GM19324 (cell line): ENCODE results near the gene DNAAF8.
"Not testable (repeated sequence)": the region's sequence is repeated elsewhere in the genome, so short reads cannot be mapped to it uniquely, and the experiment has no call there.

Source experiments
- ATAC-seq: cut with Tn5 transposase; IDR thresholded peaks from one replicate; pipeline ENCODE4 v1.9.1; 2021; ENCODE audit warnings: mild to moderate bottlenecking, moderate library complexity; ENCODE audit not compliant: unreplicated experiment, low FRiP score

The DNAAF8 gene

DNA sequence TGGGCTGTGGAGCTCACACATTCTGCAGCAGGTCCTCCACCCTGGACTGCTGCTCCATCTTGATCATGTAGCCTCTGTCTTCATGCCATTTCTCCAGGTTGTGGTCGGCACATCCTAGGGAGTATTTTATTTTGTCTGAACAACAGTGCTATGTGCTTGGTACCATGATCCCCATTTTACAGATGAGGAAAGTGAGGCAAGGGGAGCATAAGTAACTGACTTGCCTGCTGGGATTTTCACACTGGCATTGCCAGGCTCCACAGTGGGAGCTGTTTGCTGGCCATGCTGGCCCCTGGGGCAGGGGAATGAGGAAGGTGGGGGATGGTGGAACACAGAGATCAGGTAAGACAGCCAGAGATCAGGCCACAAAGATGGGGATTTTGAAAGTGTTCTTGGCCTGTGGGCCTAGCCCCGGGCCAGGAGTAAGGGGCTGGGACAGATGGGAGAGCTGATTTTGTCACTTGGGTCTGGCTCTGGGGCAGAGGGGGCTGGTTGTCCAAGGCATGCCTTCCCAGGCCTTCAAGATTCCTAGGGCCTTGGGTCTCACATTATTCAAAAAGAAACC is 41.9 kb downstream of the DNAAF8 start:
- no peak for ATAC-seq

DNA sequence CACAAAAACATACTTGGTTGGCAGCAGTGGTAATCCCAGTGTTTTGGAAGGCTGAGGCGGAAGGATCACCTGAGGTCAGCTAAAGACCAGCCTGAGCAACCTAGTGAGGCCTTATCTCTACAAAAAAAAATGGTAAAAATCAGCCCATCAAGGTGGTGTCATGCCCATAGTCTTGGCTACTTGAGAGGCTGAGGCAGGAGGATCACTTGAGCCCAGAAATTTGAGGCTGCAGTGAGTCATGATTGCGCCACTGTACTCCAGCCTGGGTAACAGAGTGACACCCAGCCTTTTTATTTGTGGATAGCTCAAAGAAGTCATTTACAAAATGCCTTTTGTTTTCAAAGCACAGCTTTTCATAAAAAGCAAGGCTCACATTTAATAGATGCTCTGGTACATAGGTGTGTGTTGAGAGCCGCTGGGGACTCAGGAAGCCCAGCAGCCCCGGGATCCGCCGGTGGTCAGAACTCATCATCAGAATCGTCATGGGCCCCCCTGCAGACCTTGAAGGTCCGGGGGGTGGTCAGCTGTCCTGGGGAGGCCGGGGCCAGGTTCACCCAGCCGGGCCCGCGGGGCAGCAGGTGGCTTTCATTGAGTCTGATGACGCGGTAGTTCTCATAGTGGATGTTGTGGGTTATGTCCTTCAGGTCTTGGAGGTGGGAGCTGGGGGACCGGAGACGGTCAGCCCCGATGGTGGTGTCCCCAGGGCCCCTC is 43.2 kb downstream of the DNAAF8 start:
- no peak for ATAC-seq

DNA sequence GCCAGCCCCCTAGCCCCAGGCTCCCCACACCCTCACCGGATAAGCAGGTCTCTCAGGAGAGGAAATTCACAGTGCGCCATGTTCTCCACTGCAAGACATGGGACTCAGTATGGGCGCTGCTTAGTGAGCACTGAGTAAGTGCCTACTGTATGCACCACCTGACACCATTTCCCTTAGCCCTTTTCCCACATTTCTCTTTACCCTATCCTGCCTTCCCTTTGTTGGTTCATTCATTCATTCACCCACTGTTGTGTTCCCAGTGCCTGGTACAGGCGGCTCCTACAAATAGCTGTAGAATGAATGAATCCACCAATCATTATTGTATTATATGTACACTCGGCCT is 43.7 kb downstream of the DNAAF8 start:
- no peak for ATAC-seq

DNA sequence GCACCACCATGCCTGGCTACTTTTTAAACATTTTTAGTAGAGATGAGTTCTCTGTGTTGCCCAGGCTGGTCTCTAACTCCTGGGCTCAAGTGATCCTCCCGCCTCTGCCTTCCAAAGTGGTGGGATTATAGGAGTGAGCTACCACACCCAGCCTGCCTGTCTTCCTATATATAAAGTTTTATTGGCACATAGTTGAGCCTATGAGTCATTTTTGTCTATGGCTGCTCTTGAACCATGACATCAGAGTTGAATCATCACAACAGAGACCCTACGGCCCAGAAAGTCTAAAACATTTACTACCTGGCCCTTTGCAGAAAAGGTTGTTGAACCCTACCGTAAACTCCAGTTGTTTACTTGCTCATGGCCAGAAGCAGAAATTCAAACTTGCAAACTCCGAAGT is 45.9 kb downstream of the DNAAF8 start:
- no peak for ATAC-seq

DNA sequence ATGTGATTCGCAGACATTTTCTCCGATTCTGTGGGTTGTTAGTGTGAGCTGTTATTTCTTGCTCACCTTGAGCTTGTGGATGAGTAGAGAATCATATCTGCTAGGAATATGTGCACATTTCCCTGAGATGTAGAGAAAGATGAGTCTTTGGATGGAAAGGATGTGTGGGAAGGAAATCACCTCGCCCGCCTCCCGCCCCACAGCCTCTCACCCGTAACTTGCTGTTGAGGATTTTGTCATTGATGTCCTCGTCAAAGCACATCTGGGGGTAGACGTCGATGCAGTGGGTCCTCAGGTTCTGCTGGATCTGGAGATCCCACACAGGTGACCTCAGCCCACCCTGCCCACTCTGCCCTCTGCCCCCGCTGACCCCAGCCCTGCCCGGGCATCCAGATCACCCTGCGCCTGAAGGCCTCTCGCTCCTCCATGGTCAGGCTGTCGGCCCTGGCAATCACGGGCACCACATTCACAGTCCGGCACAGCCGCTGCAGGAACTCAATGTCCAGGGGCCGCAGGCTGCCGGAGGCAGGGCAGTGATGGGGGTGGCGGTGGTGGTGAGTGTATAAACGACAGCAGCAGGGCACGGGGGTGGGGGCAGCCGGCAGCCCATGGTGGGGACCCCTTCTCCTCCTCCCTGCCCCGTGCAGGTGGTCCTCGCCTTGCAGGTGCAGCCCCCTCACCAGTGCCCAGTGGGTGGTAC is 49.1 kb downstream of the DNAAF8 start:
- ATAC-seq = no peak

DNA sequence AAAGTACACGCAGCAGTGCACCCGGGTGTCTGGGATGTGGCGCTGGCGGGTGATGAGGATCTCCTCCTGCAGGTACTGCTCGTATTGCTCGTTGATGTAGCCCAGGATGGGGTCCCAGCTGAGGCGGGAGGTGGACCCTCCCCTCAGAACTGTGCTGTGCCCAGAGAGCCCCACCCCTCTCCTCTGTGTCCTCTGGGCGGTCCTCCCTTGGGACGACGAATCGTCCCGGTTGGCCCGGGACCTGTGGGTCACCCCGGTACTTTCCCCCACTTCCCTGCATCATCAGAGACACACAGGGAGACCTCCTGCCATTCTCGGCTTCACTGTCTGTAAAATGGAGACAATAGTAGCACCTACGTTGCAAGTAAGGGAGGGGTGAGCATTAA is 49.6 kb downstream of the DNAAF8 start:
- no peak for ATAC-seq

DNA sequence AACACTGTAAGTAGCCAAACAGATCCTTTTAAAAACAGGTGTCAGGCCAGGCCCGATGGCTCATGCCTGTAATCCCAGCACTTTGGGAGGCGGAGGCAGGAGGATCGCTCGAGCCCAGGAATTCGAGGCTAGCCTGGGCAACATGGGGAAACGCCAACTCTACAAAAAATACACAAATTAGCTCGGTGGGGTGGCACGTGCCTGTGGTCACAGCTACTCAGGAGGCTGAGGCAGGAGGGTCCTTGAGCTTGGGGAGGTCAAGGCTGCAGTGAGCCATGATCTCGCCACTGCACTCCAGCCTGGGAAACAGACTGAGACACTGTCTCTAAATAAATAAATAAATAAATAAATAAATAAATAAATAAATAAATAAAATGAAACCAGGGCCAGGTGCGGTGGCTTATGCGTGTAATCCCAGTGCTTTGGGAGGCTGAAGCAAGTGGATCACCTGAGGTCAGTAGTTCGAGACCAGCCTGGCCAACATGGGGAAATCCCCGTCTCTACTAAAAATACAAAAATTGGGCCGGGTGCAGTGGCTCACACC is 50.2 kb downstream of the DNAAF8 start:
- not testable (repeated sequence) for ATAC-seq

DNA sequence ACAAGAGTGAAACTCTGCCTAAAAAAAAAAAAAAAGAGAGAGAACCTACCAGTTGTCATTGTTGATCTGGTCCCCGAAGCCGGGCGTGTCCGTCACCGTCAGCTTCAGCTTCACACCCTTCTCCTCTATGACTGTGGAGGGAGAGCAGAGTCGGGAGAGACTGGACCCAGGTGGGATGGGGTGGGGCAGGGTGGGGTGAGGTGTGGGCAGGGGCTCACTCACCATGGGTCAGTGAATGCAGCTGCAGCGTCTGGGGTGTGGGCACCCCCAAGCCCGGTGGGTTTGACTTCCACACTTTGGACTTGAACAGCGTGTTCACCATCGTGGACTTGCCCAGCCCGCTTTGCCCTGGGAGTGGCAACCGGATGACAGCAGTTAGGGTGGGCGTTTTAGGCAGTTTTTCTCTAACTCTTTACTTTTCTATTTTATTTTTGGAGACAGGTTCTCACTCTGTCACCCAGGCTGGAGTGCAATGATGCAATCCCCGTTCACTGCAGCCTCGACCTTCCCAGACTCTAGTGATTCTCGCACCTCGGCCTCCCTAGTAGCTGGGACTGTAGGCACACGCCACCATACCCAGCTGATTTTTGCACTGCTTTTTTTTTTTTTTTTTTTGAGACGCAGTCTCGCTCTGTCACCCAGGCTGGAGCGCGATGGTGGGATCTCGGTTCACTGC is 51.6 kb downstream of the DNAAF8 start:
- ATAC-seq = no peak

DNA sequence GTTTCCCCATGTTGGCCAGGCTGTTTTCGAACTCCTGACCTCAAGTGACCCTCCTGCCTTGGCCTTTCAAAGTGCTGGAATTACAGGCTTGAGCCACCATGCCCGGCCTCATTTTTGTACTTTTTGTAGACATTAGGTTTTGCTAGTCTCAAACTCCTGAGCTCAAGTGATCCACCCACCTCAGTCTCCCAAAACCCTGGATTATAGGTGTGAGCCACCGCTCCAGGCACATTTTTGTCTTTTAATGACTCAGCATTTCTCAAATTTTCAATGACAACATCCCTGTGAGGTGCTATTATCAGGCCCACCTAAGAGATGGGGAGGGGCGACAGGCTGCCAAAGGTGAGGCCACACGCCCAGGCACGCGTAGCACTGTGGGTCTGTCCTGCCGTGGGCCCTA is 52.7 kb downstream of the DNAAF8 start:
- ATAC-seq = no peak

DNA sequence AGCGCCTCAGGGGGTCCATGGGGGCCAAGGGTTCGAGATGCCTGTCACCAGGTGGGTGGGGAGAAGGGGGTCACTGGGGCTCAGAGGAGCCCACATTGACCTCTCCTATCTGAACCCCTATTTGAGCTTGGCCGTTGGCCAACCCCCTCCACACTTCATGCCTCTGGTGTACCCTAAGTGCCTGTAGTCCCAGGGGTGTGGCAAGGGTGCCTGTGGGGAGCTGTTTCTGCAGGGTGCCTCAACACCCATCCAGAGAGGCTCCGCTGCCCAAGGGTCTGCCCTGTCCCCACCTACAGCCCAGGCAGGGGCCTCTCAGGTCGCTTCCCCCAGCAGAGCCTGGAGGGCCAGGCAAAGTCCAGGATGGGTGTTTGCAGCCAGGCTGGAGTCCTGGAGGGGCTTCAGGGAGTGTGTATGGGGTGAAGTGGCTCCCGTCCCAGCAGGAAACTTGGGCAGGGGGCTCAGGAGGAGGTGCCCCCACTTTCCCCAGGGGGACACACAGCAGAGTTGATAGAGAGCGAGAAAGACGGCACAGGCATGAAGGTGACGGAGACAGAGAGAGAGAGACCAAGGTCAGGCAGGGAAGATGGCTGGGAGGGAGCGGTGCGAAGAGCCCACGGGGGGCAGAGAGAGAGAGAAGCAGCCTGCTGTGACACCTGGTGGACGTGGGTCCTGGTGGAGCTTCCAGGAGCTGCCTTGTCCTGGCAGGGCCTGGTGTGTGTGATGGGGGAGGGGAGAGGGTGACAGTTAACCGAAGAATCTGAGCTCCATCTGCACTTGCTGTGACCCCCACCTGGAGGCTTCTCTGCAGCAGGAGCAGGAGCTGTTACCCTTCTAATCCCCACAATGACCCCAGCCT is 53.5 kb downstream of the DNAAF8 start, which contains the start of gene SEPTIN12:
SEPTIN12 (minus strand) TSS at position 719 of the 856 bp plus-strand sequence; CDS start at position 19, 700 bp downstream.
- ATAC-seq = no peak

DNA sequence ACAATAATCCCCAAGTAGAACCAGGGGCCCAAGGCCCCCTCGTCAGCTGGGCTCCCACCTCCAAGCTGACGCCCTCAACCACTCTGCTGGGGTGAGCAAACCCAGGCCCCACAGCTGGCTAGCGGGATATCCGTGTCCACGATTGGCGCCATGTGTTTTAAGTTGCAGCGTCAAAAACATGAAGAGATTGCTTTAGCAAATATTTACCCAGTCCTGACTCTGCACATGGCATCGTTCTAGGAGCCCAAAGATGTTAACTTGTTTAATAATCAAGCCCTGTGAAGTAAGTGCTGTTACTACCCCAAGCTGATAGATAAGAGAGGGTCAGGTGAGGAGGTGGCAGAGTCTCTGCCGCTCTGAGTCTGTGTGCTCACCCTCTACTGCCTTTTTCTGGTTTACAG is 54.2 kb downstream of the DNAAF8 start:
- no peak for ATAC-seq

DNA sequence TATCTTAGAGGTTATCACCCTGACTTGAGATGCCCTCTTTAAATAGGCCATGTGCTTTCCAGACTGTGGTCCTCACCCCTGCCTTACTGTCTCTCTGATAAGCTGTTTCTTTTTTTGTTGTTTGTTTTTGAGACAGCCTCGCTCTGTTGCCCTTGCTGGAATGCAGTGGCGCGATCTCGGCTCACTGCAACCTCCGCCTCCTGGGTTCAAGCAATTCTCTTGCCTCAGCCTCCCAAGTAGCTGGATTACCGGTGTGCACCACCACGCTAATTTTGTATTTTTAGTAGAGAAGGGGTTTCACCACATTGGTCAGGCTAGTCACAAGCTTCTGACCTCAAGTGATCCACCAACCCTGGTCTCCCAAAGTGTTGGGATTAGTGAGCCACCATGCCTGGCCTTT is 54.6 kb downstream of the DNAAF8 start:
- no peak for ATAC-seq

DNA sequence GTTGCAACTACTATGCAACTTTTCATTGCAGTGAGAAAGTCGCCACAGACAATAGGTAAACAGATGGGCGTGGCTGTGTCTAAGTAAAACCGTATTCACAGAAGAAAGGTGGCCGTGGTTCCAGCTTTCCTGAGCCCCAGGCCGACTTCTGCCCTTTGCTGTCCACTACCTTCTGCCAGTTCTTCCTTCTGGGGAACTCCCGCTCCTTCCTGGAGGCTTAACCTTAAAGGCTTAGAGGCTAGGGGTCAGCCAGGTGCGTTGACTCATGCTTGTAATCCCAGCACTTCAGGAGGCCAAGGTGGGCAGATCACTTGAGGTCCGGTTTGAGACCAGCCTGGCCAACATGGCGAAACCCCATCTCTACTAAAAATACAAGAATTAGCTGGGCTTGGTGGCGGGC is 55.9 kb downstream of the DNAAF8 start:
- no peak for ATAC-seq

DNA sequence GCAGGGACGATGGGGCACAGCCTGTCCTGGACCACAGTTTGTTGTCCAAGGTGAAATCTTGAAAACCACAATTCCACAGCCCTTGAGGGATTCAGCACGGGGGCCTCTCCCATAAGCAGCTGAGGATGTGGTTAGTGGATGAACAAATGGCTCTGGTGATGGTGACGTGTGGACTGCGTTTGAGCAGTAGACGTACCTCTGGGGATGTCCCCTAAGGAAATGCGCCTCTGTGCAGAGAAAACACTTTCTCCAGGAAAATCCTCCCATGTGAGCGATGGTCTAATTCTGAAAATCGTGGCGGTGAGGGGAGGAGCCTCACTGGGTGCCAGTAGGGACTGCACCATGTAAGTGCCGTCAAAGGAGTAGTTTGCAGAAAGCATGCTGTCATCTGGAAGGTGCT is 56.5 kb downstream of the DNAAF8 start:
- ATAC-seq = no peak

DNA sequence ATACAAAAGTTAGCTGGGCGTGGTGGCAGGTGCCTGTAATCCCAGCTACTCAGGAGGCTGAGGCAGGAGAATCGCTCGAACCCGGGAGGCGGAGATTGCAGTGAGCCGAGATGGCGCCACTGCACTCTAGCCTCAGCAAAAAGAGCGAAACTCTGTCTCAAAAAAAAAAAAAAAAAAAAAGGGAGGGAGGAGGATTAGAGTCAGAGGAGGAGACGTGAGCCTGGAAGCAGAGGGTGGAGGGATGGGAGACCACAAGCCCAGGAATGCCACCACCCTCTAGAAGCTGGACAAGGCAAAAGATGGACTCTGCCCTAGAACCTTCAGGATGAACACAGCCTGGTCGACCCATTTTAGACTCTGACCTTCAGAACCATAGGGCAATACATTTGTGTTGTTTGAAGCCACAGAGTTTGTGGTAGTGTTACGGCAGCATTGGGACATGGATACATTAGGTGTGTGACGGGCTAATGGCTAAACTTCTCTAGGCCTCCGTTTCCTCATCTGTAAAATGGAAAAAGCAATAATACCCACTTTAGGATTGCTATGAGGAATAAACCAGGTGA is 58.7 kb downstream of the DNAAF8 start:
- no peak for ATAC-seq

DNA sequence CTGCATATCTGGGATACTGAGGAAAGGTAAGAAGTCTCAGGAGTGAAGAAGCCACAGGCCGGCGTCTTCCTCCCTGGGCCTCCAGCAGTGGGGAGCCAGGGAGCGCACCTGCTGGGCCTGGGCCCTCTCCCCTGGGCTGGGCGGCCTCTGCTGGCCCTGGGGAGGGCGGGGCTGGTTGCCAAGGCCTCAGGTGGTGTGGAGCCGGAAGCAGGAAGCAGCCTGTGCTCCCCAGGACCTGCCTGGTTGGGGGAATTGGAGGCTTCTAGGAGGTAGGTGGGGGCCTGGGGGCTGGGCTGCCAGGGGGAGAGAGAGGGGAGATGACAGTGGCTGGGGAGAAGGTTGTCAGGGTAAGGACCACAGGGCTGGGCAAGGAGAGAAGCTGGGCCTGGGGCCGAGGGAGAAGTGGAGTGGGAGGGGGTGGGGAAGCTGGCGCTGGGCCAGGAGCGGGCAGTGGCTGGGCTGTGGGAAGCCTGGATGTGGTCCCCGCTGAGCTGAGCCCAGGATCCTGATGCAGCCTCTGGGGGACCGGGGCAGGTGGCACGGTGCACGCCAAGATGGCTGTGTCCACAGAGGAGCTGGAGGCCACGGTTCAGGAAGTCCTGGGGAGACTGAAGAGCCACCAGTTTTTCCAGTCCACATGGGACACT is 61.0 kb downstream of the DNAAF8 start, which contains the start of gene SMIM22:
SMIM22 (plus strand) TSS at position 189 of the 647 bp plus-strand sequence; CDS start at position 555, 366 bp downstream.
- ATAC-seq = no peak

DNA sequence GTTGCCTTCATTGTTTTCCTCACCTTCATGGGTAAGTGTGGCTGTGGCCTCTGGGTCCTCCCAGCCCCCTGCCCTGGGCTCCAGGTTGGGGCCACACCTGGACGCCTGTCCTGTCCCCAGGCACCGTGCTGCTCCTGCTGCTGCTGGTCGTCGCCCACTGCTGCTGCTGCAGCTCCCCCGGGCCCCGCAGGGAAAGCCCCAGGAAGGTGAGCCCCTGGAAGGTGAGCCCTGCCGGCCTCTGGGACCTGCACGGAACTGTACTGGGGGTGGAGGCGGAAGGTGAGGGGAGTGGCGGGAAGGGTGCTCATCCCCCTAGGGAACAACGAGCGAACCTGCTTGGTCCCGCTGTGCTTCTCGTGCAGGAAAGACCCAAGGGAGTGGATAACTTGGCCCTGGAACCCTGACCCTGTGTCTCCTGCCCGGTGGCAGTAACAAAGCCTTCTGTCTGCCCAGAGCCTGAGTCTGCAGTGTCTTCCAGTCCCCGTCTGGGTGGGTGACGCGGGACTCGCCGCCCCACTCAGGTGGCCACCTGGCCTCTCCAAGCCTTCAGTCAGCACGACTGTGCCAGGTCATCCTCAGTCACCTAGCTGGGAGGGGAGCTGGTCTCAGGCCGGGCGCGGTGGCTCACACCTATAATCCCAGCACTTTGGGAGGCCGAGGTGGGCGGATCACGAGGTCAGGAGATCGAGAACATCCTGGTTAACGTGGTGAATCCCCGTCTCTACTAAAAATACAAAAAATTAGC is 61.7 kb downstream of the DNAAF8 start:
- no peak for ATAC-seq

DNA sequence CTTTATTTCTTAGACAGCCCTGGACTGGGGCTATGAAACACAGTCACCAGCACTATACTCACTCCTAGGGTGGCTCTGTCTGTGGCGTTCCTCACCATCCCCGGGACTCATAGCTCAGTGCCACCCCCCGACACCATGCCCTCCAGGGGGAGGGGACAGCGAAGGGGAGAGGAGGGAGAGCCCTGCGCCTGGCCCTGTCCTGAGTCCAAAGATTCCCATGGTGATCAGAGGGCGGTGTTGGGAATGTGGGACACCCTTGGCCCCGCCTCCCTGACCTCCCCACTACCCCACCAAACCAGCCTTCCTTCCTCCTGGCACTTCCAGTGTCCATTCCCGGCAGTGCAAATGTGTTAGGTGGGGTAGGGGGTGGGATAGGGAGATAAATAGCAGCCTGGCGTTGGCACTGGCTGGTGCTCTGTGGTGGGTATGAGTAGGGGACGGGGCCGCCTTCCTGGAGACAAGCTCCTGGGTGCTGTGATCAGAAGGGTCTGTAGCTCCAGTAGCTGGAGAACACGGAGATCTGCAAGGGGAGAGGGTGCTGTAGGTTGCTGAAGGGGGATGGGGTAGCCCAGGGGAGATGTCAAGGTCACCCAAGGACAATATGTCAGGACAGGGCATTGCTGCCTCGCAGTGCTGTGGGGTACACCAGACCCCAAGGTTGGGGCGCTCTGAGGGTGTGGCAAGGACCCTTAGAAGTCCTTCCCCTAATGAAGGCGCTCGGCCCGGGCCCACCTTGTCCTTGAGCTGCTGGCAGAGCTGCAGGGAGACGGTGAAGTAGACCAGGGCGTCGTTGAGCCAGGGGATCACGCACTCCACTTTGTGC is 62.9 kb downstream of the DNAAF8 start:
- ATAC-seq = no peak
